DND-41 (cell line): ENCODE results near the gene PPM1J.

Experiments used
- ATAC-seq: fragments of 200-7000 bp; cut with Tn5 transposase; 3 replicates; pipeline ENCODE4 v1.9.1; 2021; ENCODE audit warnings: low read depth; ENCODE audit not compliant: insufficient read depth
- DNase-seq: peaks from one replicate; pipeline ENCODE4 v3.0.0-alpha.2; 2020
- H2AFZ ChIP-seq: 2 replicates; pipeline ENCODE4 v1.6.0; 2012; ENCODE audit warnings: low read depth, low read length
- H3K27ac ChIP-seq: 2 replicates; pipeline ENCODE4 v1.5.1; 2012; ENCODE audit warnings: low read length, inconsistent platforms
- H3K27me3 ChIP-seq: fragments of 200-600 bp; sonication (generic); 2 replicates; pipeline ENCODE4 v1.6.0; 2012; ENCODE audit warnings: low read length, mild to moderate bottlenecking, inconsistent platforms; ENCODE audit not compliant: insufficient read depth, poor library complexity
- H3K36me3 ChIP-seq: 2 replicates; pipeline ENCODE4 v1.5.1; 2012; ENCODE audit warnings: low read length, inconsistent platforms; ENCODE audit not compliant: insufficient read depth
- H3K4me1 ChIP-seq: 2 replicates; pipeline ENCODE4 v1.5.1; 2012; ENCODE audit warnings: mild to moderate bottlenecking, low read length; ENCODE audit not compliant: insufficient read depth
- H3K4me2 ChIP-seq: 2 replicates; pipeline ENCODE4 v1.6.0; 2012; ENCODE audit warnings: mild to moderate bottlenecking, moderate library complexity, low read length, inconsistent platforms; ENCODE audit not compliant: insufficient read depth
- H3K4me3 ChIP-seq, 2 experiments: fragments of 200-600 bp in 1 of 2; shearing (Covaris generic) in 1 of 2; 2 replicates each; pipeline ENCODE4 v1.5.1; 2012 to 2016; ENCODE audit warnings: inconsistent platforms in 2 of 2, low read length in 2 of 2, mild to moderate bottlenecking in 2 of 2, low read depth in 1 of 2, moderate library complexity in 1 of 2
- H3K79me2 ChIP-seq: 2 replicates; pipeline ENCODE4 v1.6.0; 2012; ENCODE audit warnings: low read length, inconsistent platforms; ENCODE audit not compliant: insufficient read depth
- H3K9ac ChIP-seq: 2 replicates; pipeline ENCODE4 v1.6.0; 2012; ENCODE audit warnings: low read depth, mild to moderate bottlenecking, inconsistent platforms, low read length, moderate library complexity
- H3K9me3 ChIP-seq: 2 replicates; pipeline ENCODE4 v1.5.1; 2012; ENCODE audit warnings: low read length, moderate library complexity, mild to moderate bottlenecking, inconsistent platforms; ENCODE audit not compliant: insufficient read depth, severe bottlenecking
- H4K20me1 ChIP-seq: 2 replicates; pipeline ENCODE4 v1.6.0; 2012; ENCODE audit warnings: low read length; ENCODE audit not compliant: insufficient read depth
- EZH2 ChIP-seq: IDR thresholded peaks from 3 replicates; pipeline ENCODE4 v1.6.1; 2012; ENCODE audit warnings: borderline replicate concordance, low read depth, mild to moderate bottlenecking, moderate library complexity, low read length, inconsistent platforms; ENCODE audit not compliant: severe bottlenecking
- TF ChIP-seq, protein P1 (sequence below): IDR thresholded peaks from 2 replicates; pipeline ENCODE4 v1.5.1; 2012; ENCODE audit warnings: borderline replicate concordance, low read length, moderate library complexity, mild to moderate bottlenecking; ENCODE audit not compliant: poor library complexity, severe bottlenecking; ENCODE audit errors: extremely low read depth

Gene PPM1J

DNA sequence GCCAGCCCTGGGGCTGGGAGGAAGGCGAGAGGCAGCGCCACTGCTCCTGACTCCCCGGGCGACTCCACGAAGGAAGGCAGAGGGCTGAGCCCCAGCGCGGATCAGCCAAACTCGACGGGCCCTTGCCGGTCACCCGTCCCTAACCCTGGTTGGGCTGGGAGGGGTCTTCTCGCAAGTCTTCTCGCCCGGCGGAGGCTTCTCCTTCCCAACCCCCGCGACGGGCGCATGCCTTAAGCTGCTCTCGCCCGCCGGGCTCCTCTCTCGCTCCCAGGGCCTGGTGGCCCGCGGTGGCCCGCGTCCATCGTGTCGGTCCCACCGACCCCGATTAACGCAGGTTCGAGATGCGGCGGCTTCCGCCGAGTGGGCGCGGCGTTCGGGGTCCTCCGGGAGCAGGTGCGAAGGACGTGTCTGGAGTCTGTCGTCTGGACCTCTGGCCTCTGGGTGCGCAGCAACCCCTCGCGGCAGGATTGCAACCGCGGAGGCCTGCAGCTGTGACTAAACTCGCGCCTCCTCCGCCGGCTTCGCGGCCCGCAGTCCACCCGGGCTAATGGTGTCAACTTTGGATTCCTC lies 29.0 kb upstream of the PPM1J start:
- Histone ChIP-seq H3K4me1 (no peaks in the 10 kb centered on the region), H3K27me3 (no peaks in the 10 kb centered on the region), H2AFZ (no peak overlapping the region), H3K36me3 (no peaks in the 10 kb centered on the region), H3K4me3 (no peak overlapping the region), H3K27ac (no peak overlapping the region), H3K9me3 (no peaks in the 10 kb centered on the region), H3K4me2 (no peak overlapping the region), H3K79me2 (no peaks in the 10 kb centered on the region), H3K9ac (no peak overlapping the region), H4K20me1 (no peaks in the 10 kb centered on the region)
- DNase-seq (no peak), ATAC-seq (no peak)
- no peak for TF ChIP-seq EZH2
- TF ChIP-seq, protein P1, sequence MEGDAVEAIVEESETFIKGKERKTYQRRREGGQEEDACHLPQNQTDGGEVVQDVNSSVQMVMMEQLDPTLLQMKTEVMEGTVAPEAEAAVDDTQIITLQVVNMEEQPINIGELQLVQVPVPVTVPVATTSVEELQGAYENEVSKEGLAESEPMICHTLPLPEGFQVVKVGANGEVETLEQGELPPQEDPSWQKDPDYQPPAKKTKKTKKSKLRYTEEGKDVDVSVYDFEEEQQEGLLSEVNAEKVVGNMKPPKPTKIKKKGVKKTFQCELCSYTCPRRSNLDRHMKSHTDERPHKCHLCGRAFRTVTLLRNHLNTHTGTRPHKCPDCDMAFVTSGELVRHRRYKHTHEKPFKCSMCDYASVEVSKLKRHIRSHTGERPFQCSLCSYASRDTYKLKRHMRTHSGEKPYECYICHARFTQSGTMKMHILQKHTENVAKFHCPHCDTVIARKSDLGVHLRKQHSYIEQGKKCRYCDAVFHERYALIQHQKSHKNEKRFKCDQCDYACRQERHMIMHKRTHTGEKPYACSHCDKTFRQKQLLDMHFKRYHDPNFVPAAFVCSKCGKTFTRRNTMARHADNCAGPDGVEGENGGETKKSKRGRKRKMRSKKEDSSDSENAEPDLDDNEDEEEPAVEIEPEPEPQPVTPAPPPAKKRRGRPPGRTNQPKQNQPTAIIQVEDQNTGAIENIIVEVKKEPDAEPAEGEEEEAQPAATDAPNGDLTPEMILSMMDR: no peak

DNA sequence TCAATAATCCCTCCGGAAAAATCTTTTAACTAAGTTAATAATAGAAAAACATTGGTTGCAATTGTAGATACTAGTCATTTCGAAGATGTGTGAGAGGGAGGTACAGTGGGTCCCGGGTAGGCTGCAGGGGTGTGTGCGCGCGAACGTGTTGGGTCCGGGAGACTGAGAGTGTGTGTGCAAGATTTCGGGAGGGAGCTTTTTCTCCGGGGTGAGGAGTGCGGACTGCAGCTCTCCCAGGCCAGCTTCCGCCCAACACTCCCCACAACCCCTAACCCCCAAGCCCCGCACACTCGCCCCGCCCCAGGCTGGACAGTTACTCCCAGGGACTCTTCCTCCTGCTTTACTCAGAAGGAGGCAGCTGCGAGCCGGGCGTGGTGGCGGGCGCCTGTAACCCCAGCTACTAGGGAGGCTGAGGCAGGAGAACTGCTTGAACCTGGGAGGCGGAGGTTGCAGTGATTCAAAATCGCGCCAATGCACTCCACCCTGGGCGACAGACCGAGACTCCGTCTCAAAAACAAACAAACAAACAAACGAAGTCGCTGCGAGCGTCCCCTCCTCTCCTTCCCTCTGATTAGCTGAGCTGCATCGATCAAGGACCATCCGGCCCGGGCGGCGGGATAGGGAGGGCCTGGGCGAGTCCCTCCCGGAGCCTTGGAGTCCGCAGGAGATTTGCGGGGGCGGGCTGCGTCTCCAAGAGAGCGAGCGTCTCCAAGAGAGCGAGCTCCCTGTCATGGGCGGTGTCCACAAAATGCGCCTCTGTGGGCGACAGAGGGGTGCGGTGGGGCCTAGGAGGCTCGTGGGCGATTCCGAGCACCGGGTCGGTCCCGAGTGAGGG lies 28.3 kb upstream of the PPM1J start:
- Histone ChIP-seq H3K4me2 (no peak overlapping the region), H3K9me3 (no peaks in the 10 kb centered on the region), H3K9ac (no peak overlapping the region), H3K36me3 (no peaks in the 10 kb centered on the region), H4K20me1 (no peaks in the 10 kb centered on the region), H3K79me2 (no peaks in the 10 kb centered on the region), H2AFZ (no peak overlapping the region), H3K27me3 (no peaks in the 10 kb centered on the region), H3K27ac (no peak overlapping the region), H3K4me1 (no peaks in the 10 kb centered on the region), H3K4me3 (no peak overlapping the region)
- TF ChIP-seq, protein P1: no peak
- no peak for TF ChIP-seq EZH2
- no peak for ATAC-seq
- no peak for DNase-seq

DNA sequence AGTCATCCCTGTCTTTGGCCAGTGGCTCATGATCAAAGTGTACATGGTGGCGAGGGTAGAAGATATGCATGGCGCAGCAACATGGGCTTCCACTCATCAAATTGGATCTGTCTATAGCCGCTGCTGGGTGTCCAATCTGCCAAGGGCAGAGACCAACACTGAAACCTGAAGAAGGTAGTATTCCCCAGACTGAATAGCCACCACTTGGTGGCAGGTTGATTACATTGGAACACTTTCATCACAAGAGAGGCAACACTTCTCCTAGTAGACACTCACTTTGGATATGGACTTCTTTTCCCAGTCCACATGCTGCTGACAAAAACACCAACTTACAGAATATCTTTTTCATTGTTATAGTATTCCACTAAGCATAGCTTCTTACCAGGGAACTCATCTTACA lies 22.4 kb upstream of the PPM1J start:
- TF ChIP-seq EZH2: no peak
- TF ChIP-seq, protein P1: no peak
- Histone ChIP-seq H3K9me3 (no peaks in the 10 kb centered on the region), H3K9ac (no peak overlapping the region), H3K4me1 (no peaks in the 10 kb centered on the region), H3K27ac (no peak overlapping the region), H3K4me3 (no peak overlapping the region), H3K27me3 (no peaks in the 10 kb centered on the region), H2AFZ (no peak overlapping the region), H3K79me2 (no peaks in the 10 kb centered on the region), H4K20me1 (no peaks in the 10 kb centered on the region), H3K4me2 (no peak overlapping the region), H3K36me3 (no peaks in the 10 kb centered on the region)
- no peak for ATAC-seq
- no peak for DNase-seq
